ENCODE measurements around the gene SIDT2.
"Not testable (repeated sequence)": the region's sequence is repeated elsewhere in the genome, so short reads cannot be mapped to it uniquely, and the experiment has no call there.

SIDT2 gene

DNA sequence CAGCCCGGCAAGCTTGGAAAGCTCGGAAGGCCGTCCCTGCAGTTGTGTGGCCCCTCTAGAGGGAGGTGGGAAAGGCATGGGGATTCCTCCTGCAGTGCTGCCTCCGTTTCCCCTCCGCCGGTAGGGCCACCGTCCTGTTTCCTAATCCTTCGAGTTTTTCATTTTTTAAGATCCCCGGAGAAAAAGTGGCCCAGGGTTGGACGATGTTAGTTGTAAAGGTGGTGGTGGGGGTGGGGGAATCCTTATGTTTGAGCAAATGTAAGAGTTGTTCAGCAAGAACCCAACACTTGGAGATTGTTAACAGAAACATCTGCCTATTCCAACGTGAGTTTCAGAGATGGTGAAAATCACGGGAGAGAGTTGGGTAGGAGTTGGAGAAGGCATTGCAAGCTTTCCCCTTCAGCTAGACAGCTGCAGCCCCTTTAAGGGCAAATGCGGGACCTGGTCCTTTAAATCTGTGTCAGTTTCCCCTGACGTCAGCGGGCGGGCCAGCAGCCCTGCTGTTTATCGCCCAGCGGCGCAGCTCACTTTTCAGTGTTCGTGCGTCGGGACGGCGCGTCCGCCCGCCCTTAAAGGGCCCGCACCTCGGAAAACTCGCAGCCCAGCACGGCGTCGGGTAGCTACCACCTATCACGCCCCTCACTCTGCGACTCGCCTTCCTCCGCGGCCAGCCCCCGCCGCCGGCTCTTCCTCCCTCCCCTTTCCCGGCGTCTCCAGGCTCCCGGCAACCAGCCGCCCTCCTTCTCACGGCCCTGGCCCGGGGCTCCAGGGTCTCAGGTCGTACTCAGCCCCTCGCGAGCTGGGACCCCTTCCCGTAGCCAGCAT is at the start of gene SIDT2:
Gene SIDT2, plus strand, starts transcription at position 534 of the 825 bp plus-strand sequence. CDS start 521 bp downstream, outside the sequence.
- peak; percentile 95 for DNase-seq

- not testable (repeated sequence) for DNase-seq
Measured at GRCh38 chr11:117130396-117130795, 48.1 kb upstream of the SIDT2 start.

DNA sequence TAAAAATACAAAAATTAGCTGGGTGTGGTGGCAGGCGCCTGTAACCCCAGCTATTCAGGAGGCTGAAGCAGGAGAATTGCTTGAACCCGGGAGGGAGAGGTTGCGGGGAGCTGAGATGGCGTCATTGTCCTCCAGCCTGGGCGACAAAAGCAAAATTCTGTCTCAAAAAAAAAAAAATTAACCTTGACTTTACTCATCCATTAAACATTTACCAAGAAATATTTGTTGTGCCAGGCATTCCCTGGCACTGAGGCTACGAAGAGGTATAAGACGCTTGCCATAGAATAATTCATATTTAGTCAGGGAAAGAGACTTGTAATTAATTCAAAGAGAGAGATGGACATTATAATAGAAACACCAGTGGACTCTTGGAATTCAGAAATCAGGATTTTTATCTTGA is 47.7 kb upstream of the SIDT2 start:
- DNase-seq, result no peak

- DNase-seq, result no peak
Measured at GRCh38 chr11:117134431-117134830, 44.1 kb upstream of the SIDT2 start.

DNA sequence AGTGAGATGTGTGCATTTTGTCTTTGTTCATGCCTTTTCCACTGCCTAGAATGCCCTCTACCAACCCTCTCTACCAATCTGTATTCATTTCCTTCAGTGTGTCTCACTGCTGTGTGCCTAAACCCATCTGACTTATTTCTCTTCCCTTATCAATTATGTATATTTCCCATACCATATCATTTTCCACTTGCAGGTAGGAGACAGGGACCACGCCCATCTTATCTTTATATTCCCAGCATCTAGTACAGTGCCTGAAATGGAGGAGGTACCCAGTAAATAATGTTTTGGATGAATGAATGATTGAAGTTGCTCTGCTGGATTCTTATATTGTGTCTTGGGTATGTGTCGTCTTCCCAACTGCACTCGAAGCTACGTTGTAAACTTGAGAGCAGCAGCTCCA is 43.6 kb upstream of the SIDT2 start:
- not testable (repeated sequence) for DNase-seq

GRCh38 chr11:117137223-117138086 is 41.1 kb upstream of the SIDT2 start:
- DNase-seq, result not testable (repeated sequence)

GRCh38 chr11:117143390-117143789 is 35.2 kb upstream of the SIDT2 start:
- peak; percentile 36 for DNase-seq

GRCh38 chr11:117143871-117144476 is 34.6 kb upstream of the SIDT2 start, which contains the start of gene PAFAH1B2:
TSS of gene PAFAH1B2 (plus strand) at chr11:117144287. CDS start at chr11:117152448, 8,161 bp downstream.
- peak; percentile 97 for DNase-seq

DNA sequence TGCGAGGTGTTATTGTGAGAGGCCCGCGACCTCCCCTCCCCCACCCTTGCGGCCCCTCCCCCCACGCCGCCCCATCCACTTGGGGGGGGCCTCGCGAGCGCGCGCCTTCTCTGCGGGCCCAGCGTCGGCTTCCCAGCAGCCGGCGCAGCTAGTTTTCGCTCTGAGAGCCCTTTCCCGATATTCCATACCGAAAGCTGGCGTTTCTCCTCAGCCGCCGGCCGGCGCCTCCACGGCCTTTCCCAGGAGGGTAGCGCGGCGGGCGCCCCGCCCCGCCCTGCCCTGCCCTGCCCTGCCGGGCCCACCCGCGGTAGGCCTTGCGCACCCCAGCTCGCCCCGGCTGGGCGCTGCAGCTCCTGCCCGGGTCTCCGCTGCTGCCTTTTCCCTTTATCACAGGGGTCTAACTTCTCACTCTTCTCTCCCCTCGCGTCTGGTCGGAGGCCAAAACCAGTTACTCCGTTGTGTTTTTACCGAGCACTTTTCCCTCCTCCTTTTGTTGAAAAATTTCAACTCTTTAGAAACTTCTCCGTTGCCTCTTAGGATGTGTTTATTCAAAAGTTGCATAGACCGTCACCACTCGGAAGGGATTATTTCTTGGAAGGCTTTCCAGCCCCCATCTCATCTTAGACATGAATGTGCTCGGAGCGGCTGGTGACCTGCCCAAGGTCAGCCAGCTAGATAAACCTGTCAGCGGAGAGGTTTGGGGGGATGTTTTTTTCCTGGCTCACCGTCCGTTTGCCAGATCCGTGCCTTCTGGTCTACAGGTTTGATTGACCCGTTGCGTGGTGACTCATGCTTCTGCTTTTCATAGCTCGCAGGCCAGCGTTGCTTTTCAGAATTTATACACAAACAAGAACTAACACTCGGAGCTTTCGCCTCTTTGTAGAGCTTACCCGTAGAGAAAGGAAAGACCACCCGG is 33.8 kb upstream of the SIDT2 start:
- peak; percentile 77 for DNase-seq

DNA sequence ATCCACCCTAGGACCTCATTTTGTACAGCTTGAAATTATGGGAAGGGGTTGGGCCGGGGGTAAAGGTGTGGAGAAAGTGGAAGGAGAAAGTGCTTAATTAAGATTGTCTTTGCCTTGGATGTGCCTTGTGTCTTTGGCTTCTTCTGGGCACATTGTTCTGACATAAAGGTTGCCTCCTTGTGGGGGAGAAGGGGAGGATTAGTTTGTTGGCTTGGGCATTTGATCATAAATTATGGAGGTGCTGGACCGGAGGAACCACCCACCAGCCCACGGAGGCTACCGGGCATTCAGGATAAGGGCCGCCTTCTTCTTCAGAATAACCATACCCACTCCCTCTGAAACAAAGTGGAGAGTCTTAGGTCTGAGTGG is 33.2 kb upstream of the SIDT2 start:
- DNase-seq, result peak; percentile 21

- DNase-seq, result no peak
Measured at GRCh38 chr11:117146521-117146920, 32.0 kb upstream of the SIDT2 start.

DNA sequence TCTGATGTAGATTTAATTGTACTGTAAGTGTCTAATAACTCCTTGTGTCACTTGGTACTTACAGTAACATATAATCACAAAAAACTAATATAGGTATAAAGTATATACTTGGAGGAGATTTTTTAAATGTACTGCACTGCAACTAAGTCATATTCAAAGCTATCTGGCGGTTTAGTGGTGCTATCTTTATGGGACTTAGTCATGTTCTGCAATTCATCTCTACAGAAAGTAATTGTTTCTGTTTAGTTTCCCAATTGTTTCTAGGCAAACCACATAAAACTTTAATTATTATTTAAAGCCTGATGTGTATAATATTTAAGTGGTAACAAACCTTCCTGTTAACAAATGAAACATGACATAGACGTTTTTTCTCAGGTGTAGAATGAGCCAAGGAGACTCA is 26.5 kb upstream of the SIDT2 start:
- DNase-seq, result no peak

GRCh38 chr11:117154468-117154867 is 24.1 kb upstream of the SIDT2 start:
- no peak for DNase-seq

GRCh38 chr11:117157507-117157906 is 21.0 kb upstream of the SIDT2 start:
- DNase-seq, result no peak

- no peak for DNase-seq
Measured at GRCh38 chr11:117159892-117160291, 18.7 kb upstream of the SIDT2 start.

DNA sequence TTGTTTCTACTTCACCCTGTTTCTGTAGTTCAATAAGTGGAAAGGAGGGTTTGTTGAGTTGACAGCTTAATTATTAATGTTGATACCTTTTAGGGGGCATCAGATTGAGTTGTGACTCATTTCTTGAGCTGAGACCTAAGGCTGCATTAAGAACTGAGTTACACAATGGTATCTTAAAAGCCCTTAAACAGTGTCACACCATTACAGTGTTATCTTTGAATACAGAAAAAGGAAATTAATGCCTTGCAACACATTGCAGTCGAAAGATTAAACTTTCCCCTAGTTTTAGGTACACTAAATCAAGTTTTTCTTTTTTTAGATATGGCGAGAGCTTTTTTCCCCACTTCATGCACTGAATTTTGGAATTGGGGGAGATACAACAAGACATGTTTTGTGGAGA is 17.7 kb upstream of the SIDT2 start:
- DNase-seq, result no peak

DNA sequence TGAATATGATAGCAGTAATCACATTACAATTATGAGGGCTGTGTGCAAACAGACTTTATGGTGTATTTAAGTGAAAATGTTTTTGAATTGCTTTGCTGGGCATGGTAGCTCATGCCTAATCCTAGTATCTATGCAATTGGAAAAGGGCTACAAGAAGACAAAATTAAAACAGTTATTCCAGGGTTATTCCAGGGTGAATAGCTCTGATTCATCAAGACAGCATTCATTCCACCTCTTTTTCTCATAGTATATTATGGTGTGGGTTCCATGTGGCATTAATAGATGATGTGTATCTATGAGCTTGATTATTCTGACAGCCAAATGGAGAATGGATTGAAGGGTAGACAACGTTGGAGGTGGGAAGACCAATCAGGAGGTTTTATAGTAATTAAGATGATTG is 12.1 kb upstream of the SIDT2 start:
- no peak for DNase-seq

- DNase-seq, result no peak
Measured at GRCh38 chr11:117169736-117170135, 8.8 kb upstream of the SIDT2 start.

DNA sequence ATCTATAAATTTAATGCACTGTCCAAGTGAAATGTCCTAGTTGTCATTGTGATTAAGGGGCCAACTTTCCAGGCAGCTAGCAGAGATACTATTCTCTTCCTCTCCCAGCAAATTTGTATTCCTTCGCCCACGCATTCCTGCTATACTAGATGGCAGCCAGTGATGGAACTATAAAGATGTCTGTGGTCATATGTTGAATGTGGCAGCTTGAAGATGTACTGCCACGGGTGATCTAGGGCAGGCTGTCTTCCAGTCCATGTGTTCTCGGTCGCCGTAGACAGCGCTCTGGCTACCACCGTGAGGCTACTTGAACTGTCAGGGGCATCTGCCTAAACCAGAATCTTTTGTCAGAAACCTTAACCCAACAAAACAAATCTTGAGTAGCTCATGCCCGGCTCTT is 8.3 kb upstream of the SIDT2 start:
- no peak for DNase-seq

DNA sequence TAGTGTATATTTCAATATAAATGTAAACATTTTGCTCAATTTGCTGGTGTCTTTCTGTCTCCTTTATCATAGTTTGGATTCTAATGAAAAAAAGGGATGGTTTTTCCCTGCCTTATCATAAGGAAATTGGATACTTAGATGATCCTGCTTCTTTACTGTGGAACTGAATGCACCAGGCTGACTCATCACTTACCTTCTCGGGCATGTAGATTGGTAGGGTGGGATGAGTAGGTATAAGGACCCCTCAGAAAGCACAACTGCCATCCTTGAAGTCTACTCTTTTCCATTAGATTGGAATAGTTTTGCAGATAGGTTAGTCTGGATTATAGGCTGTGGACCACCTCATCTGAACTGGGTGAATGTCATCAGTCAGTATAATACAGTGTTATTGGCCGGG is 7.5 kb upstream of the SIDT2 start:
- no peak for DNase-seq

DNA sequence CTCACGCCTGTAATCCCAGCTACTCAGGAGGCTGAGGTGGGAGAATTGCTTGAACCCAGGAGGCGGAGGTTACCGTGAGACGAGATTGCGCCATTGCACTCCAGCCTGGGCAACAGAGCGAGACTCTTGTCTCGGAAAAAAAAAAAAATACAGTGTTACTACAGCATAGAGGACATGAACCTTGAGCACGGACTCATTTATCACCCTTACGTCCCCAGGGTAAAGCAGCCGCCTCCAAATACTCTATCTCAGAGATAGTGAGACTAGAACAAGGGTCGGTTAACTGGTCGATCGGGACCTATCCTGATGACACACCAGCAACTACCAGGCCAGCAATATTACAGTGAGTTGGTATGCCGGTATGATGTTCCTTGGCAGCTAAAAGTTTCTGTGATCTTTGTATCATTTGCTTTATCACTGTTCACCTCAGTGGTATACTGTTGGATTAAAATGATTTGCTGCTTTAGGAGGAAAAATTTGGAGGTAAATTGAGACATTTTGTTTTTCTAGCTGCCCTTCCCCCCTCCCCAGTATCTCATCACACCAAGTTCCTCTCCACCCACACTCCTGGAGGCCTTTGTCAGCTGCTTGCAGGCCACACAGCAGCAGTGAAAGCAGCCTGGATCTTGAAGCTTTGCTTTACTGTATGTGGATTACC is 7.0 kb upstream of the SIDT2 start:
- peak; percentile 70 for DNase-seq
